ENCODE results near the gene CILP2. TPM values are rescaled to one million over a fixed set of nuclear protein-coding genes. Genes with fewer than 3 reads are reported as not detected.

The CILP2 gene
- total and polyA plus RNA-seq, 9 of the 15 experiments (the other 6 are each of a cell fraction or from before 2014, with no cell fraction given), result 0.04 to 0.35 (median 0.05) TPM; not detected in 2

GRCh38 chr19:19523177-19523576, 14.9 kb upstream of the CILP2 start:
- Histone ChIP-seq H3K4me3 (no peak overlapping the region), H3K9ac (ENCODE audit: insufficient read depth in 1 of 2, low read depth in 2 of 2, low read length in 2 of 2) (no peak overlapping the region), H4K20me1 (replicated peaks; ENCODE audit: control insufficient read depth, insufficient read depth, low read length) (peaks cover 6% of the 10 kb centered on the region; the same call in 1 of the 2 replicates), H3K27me3 (ENCODE audit: control insufficient read depth in 2 of 2, insufficient read depth in 2 of 2, low read length in 2 of 2) (no peaks in the 10 kb centered on the region), H3K4me1 (replicated peaks in 1 of 2; ENCODE audit: control insufficient read depth in 2 of 2, insufficient read depth in 2 of 2, low read length in 2 of 2) (peaks cover 0 to 33% of the 10 kb centered on the region in 2 experiments; a peak in 3 of 5 replicates), H2AFZ (ENCODE audit: low read depth, low read length) (no peak overlapping the region), H3K36me3 (ENCODE audit: control insufficient read depth, insufficient read depth, low read length) (peaks cover 76% of the 10 kb centered on the region), H3K9me1 (ENCODE audit: control insufficient read depth, insufficient read depth, low read length) (peaks cover 5% of the 10 kb centered on the region), H3K79me2 (ENCODE audit: control insufficient read depth, insufficient read depth, low read length) (peaks cover 68% of the 10 kb centered on the region), H3K27ac (ENCODE audit: extremely low read depth, low read depth, low read length) (no peak overlapping the region), H3K4me2 (ENCODE audit: insufficient read depth, low read length) (no peak overlapping the region), H3K9me3 (replicated peaks; ENCODE audit: control insufficient read depth, insufficient read depth, low read depth, low read length) (no peaks in the 10 kb centered on the region)
- CTCF ChIA-PET (ENCODE audit: low intra/inter-chr PET ratio), result no interaction called here
- BruUV-seq (replicated peaks), result no TSS peak
- in situ Hi-C loops (cut with MboI) (no loop called here), intact Hi-C loops (cut with micrococcal nuclease) (no loop called here)
- DNase-seq (ENCODE audit: extremely low read depth in 1 of 4, low spot score in 3 of 4), result no peak
- no peak for ATAC-seq
- WGBS (ENCODE audit: insufficient coverage, low coverage, missing lambda C conversion rate), result 91% methylated on average over 3 of the region's 3 CpGs
- POLR2A ChIA-PET, result interaction anchor here (0.7 kb wide), 1 partner anchor 17 kb away, joined by 3 read pairs; no protein-coding TSS in a partner anchor
- TF ChIP-seq STAT6 (CRISPR knock-in tag; IDR thresholded peaks at IDR 0.05), result no peak
- TF ChIP-seq ZNF41 (CRISPR knock-in tag; conservative IDR thresholded peaks at IDR 0.05), result no peak
- TF ChIP-seq ZFP1 (CRISPR knock-in tag; IDR thresholded peaks at IDR 0.05), result no peak
- peak; percentile 43; the same call in 1 of the 2 replicates for TF ChIP-seq ZNF121 (CRISPR knock-in tag; conservative IDR thresholded peaks at IDR 0.05)
- TF ChIP-seq ZBTB34 (CRISPR knock-in tag; IDR thresholded peaks at IDR 0.05), result no peak
- TF ChIP-seq BRD9 (IDR thresholded peaks at IDR 0.05; ENCODE audit: low read depth, partially characterized antibody), result no peak
- FAIRE-seq, result no peak

Measured in K562 (cell line).